ENCODE results near the gene SLC6A1.

The SLC6A1 gene

DNA sequence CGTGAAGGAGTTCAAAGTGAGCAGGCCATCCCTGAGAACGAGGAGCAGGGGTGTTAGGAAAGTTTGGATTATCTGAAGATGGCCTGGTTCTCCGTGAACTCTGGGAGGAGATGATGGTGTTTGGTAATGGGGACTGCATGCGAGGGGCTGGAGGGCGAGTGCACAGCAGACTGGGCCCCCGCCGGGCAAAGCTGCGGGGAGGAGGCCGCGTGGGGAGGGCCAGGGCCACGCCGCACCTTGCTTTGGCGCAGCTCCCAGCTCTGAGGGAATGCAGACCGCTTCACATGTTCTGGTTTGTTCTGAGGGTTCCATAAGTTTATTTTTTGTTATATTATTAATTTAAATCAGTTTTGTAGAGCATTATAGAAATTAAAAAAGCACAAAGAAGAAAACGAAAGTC lies 22.2 kb downstream of the SLC6A1 start:
- H3K4me3 ChIP-seq (ENCODE audit: low read length in 2 of 2), result no peak overlapping the region
- H3K4me1 ChIP-seq (ENCODE audit: control insufficient read depth in 2 of 2, insufficient read depth in 2 of 2, low read length in 2 of 2), result no peaks in the 10 kb centered on the region
- H3K27ac ChIP-seq (ENCODE audit: low read depth in 2 of 2, low read length in 2 of 2), result no peak overlapping the region
- H3K36me3 ChIP-seq (ENCODE audit: control insufficient read depth in 2 of 2, insufficient read depth in 2 of 2, low read length in 2 of 2), result no peaks in the 10 kb centered on the region
- H3K9ac ChIP-seq (ENCODE audit: low read depth in 1 of 2, low read length in 2 of 2), result no peak overlapping the region
- H3K27me3 ChIP-seq (ENCODE audit: control insufficient read depth in 2 of 2, insufficient read depth in 2 of 2, low read length in 2 of 2), result no peaks in the 10 kb centered on the region
- H3K9me3 ChIP-seq (ENCODE audit: control insufficient read depth in 2 of 2, low read length in 2 of 2), result no peaks in the 10 kb centered on the region

DNA sequence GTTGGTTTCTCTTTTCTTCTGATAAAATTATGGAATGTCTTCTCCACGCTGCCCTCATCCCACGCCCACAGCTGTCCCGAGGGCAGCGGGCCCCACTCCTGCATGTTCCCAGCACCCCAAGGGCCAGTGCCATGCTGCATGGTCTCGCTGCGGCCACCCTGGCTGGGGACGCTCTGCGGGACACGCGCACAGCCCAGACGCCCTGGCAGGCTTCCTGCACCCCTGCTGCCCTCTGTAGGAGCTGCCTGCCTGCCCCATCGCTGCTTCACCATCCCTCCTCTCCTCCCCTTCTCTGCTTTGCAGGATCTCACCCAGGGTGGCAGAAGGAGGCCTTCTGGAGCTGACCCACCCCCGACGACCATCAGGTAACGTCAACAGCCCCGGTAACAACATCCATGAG lies 22.8 kb downstream of the SLC6A1 start:
- no peaks in the 10 kb centered on the region for H3K27me3 ChIP-seq (ENCODE audit: control insufficient read depth in 2 of 2, insufficient read depth in 2 of 2, low read length in 2 of 2)
- no peaks in the 10 kb centered on the region for H3K9me3 ChIP-seq (ENCODE audit: control insufficient read depth in 2 of 2, low read length in 2 of 2)
- no peak overlapping the region for H3K9ac ChIP-seq (ENCODE audit: low read depth in 1 of 2, low read length in 2 of 2)
- no peaks in the 10 kb centered on the region for H3K4me1 ChIP-seq (ENCODE audit: control insufficient read depth in 2 of 2, insufficient read depth in 2 of 2, low read length in 2 of 2)
- no peaks in the 10 kb centered on the region for H3K36me3 ChIP-seq (ENCODE audit: control insufficient read depth in 2 of 2, insufficient read depth in 2 of 2, low read length in 2 of 2)
- no peak overlapping the region for H3K4me3 ChIP-seq (ENCODE audit: low read length in 2 of 2)
- no peak overlapping the region for H3K27ac ChIP-seq (ENCODE audit: low read depth in 2 of 2, low read length in 2 of 2)

DNA sequence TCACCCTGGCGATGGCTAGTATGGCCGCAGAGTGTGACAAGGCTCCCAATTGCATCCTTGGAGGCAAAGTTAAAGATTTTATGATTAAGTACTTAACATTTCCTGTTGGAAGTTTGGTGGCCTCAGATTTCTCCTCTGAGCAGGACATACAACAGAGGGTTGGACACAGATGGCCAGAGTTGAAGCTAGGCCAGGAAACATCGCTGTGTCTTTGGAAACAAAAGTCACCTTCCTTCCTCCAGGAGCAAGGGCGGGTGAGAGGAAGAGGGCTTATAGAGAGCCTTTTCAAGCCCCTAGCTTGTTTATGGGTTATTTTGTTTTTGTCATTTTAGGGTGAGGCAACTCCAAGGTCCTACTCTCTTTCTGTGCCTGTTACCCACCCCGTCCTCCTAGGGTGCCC lies 24.2 kb downstream of the SLC6A1 start:
- no peak overlapping the region for H3K4me3 ChIP-seq (ENCODE audit: low read length in 2 of 2)
- no peak overlapping the region for H3K9ac ChIP-seq (ENCODE audit: low read depth in 1 of 2, low read length in 2 of 2)
- no peaks in the 10 kb centered on the region for H3K36me3 ChIP-seq (ENCODE audit: control insufficient read depth in 2 of 2, insufficient read depth in 2 of 2, low read length in 2 of 2)
- H3K4me1 ChIP-seq (ENCODE audit: control insufficient read depth in 2 of 2, insufficient read depth in 2 of 2, low read length in 2 of 2), result no peaks in the 10 kb centered on the region
- H3K27me3 ChIP-seq (ENCODE audit: control insufficient read depth in 2 of 2, insufficient read depth in 2 of 2, low read length in 2 of 2), result no peaks in the 10 kb centered on the region
- no peak overlapping the region for H3K27ac ChIP-seq (ENCODE audit: low read depth in 2 of 2, low read length in 2 of 2)
- no peaks in the 10 kb centered on the region for H3K9me3 ChIP-seq (ENCODE audit: control insufficient read depth in 2 of 2, low read length in 2 of 2)

DNA sequence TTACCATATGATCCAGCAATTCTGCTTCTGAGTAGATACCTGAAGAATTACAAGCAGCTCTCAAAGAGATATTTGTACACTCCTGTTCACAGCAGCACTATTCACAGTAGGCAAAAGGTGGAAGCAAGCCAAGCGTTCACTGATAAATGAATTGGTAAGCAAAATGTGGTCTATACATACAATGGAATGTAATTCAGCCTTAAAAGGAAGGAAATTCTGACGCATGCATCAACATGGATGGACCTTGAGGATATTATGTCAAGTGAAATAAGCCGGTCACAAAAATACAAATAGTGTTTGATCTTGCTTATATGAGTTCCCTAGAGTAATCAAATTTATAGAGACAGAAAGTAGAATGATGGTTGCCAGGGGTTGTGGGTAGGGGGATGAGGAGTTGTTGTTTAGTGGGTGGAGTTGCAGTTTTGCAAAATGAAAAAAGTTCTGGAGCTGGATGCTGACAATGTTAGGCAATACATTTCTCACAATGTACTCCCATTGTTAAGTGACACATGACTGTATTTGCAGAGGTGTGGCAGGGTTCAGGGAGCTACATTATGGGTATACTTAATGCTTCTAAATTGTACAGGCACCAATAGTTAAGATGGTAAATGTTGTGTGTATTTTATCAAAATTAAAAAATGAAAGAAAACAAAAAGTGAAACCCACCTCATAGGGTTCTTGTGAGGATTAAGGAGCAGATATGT lies 26.7 kb downstream of the SLC6A1 start:
- Histone ChIP-seq H3K36me3 (ENCODE audit: control insufficient read depth in 2 of 2, insufficient read depth in 2 of 2, low read length in 2 of 2) (no peaks in the 10 kb centered on the region), H3K4me3 (ENCODE audit: low read length in 2 of 2) (no peak overlapping the region), H3K27ac (ENCODE audit: low read depth in 2 of 2, low read length in 2 of 2) (no peak overlapping the region), H3K9me3 (ENCODE audit: control insufficient read depth in 2 of 2, low read length in 2 of 2) (no peaks in the 10 kb centered on the region), H3K4me1 (ENCODE audit: control insufficient read depth in 2 of 2, insufficient read depth in 2 of 2, low read length in 2 of 2) (no peaks in the 10 kb centered on the region), H3K9ac (ENCODE audit: low read depth in 1 of 2, low read length in 2 of 2) (no peak overlapping the region), H3K27me3 (ENCODE audit: control insufficient read depth in 2 of 2, insufficient read depth in 2 of 2, low read length in 2 of 2) (no peaks in the 10 kb centered on the region)

DNA sequence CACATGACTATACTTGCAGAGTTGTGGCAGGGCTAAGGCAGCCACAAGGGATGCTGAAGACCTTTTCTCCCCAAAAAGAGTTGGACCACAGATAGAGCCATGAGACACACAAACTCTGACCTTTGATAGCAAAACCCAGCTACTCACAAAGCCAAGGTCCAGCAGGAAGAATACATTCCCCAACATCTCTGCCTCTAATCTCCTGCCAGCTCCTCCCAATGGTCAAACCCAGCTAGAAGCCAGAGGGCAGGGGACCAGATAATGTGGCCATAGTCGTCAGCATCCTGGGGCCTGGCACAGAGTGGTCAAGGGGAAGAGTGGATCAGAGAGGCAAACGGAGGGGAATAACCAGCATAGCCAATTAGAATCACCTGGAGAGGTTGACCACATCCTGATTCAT lies 28.2 kb downstream of the SLC6A1 start:
- Histone ChIP-seq H3K36me3 (ENCODE audit: control insufficient read depth in 2 of 2, insufficient read depth in 2 of 2, low read length in 2 of 2) (no peaks in the 10 kb centered on the region), H3K4me3 (ENCODE audit: low read length in 2 of 2) (no peak overlapping the region), H3K4me1 (ENCODE audit: control insufficient read depth in 2 of 2, insufficient read depth in 2 of 2, low read length in 2 of 2) (no peaks in the 10 kb centered on the region), H3K27ac (ENCODE audit: low read depth in 2 of 2, low read length in 2 of 2) (no peak overlapping the region), H3K27me3 (ENCODE audit: control insufficient read depth in 2 of 2, insufficient read depth in 2 of 2, low read length in 2 of 2) (no peaks in the 10 kb centered on the region), H3K9ac (ENCODE audit: low read depth in 1 of 2, low read length in 2 of 2) (no peak overlapping the region), H3K9me3 (ENCODE audit: control insufficient read depth in 2 of 2, low read length in 2 of 2) (no peaks in the 10 kb centered on the region)

DNA sequence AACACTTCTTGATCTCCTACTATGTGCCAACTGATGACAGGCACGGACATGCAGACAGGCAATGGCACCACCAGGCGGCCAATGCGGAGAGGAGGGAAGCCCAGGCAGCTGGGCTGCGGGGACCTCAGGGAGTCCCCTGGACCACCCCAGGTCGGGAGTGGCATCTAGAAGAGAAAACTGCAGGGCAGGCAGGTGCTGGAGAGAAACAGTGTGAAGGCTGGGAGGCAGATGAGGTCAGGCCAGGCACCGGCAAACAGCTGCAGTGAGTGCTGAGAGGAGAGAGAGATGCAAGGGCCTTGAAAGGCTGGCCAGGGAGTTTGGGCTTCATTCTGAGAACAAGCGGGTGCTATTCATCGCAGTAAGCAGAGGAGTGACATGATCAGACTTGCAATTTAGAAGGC lies 29.1 kb downstream of the SLC6A1 start:
- Histone ChIP-seq H3K27me3 (ENCODE audit: control insufficient read depth in 2 of 2, insufficient read depth in 2 of 2, low read length in 2 of 2) (no peaks in the 10 kb centered on the region), H3K4me3 (ENCODE audit: low read length in 2 of 2) (no peak overlapping the region), H3K36me3 (ENCODE audit: control insufficient read depth in 2 of 2, insufficient read depth in 2 of 2, low read length in 2 of 2) (no peaks in the 10 kb centered on the region), H3K9ac (ENCODE audit: low read depth in 1 of 2, low read length in 2 of 2) (no peak overlapping the region), H3K27ac (ENCODE audit: low read depth in 2 of 2, low read length in 2 of 2) (no peak overlapping the region), H3K9me3 (ENCODE audit: control insufficient read depth in 2 of 2, low read length in 2 of 2) (no peaks in the 10 kb centered on the region), H3K4me1 (ENCODE audit: control insufficient read depth in 2 of 2, insufficient read depth in 2 of 2, low read length in 2 of 2) (no peaks in the 10 kb centered on the region)

DNA sequence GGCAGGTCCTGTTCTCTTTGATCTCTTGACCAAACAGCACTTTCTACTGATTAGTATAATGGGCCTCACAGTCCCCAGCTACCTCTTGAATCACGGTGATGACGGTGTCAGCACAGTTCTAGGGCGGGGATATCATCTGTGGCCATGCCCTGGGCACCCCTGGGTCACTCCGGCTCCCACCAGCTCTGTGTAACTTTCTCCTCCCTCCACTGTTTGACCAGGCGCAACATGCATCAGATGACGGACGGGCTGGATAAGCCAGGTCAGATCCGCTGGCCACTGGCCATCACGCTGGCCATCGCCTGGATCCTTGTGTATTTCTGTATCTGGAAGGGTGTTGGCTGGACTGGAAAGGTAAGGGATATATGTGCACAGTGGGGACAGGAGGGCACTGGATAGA lies 29.6 kb downstream of the SLC6A1 start:
- H3K9me3 ChIP-seq (ENCODE audit: control insufficient read depth in 2 of 2, low read length in 2 of 2), result no peaks in the 10 kb centered on the region
- no peaks in the 10 kb centered on the region for H3K27me3 ChIP-seq (ENCODE audit: control insufficient read depth in 2 of 2, insufficient read depth in 2 of 2, low read length in 2 of 2)
- H3K4me1 ChIP-seq (ENCODE audit: control insufficient read depth in 2 of 2, insufficient read depth in 2 of 2, low read length in 2 of 2), result no peaks in the 10 kb centered on the region
- no peak overlapping the region for H3K27ac ChIP-seq (ENCODE audit: low read depth in 2 of 2, low read length in 2 of 2)
- H3K36me3 ChIP-seq (ENCODE audit: control insufficient read depth in 2 of 2, insufficient read depth in 2 of 2, low read length in 2 of 2), result no peaks in the 10 kb centered on the region
- H3K9ac ChIP-seq (ENCODE audit: low read depth in 1 of 2, low read length in 2 of 2), result no peak overlapping the region
- no peak overlapping the region for H3K4me3 ChIP-seq (ENCODE audit: low read length in 2 of 2)

DNA sequence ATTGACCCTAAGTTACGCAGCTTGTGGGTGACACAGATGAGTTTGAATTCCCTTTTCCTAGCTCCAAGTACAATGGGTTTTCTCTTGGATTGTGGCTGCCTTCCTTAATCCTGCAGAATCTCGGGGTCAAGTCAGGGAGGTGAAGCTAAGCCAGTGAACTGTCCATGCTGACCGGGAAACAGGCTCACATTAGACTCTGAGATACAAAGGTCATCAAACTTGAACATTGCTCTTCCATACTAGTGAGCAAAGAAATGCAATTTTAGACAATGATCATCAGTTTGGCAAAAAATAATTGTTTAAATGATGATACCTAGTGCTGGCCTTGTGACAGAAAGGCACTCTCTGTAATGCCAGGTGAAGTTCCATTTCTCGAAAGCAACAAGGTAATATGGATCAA lies 31.6 kb downstream of the SLC6A1 start:
- Histone ChIP-seq H3K27ac (ENCODE audit: low read depth in 2 of 2, low read length in 2 of 2) (no peak overlapping the region), H3K36me3 (ENCODE audit: control insufficient read depth in 2 of 2, insufficient read depth in 2 of 2, low read length in 2 of 2) (no peaks in the 10 kb centered on the region), H3K9me3 (ENCODE audit: control insufficient read depth in 2 of 2, low read length in 2 of 2) (no peaks in the 10 kb centered on the region), H3K9ac (ENCODE audit: low read depth in 1 of 2, low read length in 2 of 2) (no peak overlapping the region), H3K4me1 (ENCODE audit: control insufficient read depth in 2 of 2, insufficient read depth in 2 of 2, low read length in 2 of 2) (no peaks in the 10 kb centered on the region), H3K27me3 (ENCODE audit: control insufficient read depth in 2 of 2, insufficient read depth in 2 of 2, low read length in 2 of 2) (no peaks in the 10 kb centered on the region), H3K4me3 (ENCODE audit: low read length in 2 of 2) (no peak overlapping the region)

DNA sequence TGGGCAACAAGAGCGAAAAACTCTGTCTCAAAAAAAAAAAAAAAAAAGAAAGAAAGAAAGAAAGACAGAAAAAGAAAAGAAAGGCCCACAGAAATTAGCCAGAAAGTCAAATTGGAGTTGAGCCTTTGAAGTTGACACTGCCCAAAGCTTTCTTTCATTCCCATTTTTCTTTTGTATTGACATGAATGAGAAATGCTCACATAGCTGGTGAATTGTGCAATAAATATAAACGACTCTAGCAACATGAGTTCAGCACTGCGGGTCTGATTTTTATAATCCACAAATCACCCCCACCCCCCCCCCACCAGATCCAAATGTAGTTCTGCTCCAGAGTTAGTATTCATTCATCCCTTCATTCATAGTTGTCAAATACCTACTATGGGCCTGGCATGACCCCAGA lies 37.4 kb downstream of the SLC6A1 start:
- no peak overlapping the region for H3K27ac ChIP-seq (ENCODE audit: low read depth in 2 of 2, low read length in 2 of 2)
- no peak overlapping the region for H3K4me3 ChIP-seq (ENCODE audit: low read length in 2 of 2)
- H3K36me3 ChIP-seq (ENCODE audit: control insufficient read depth in 2 of 2, insufficient read depth in 2 of 2, low read length in 2 of 2), result no peaks in the 10 kb centered on the region
- no peak overlapping the region for H3K9ac ChIP-seq (ENCODE audit: low read depth in 1 of 2, low read length in 2 of 2)
- no peaks in the 10 kb centered on the region for H3K9me3 ChIP-seq (ENCODE audit: control insufficient read depth in 2 of 2, low read length in 2 of 2)
- H3K27me3 ChIP-seq (ENCODE audit: control insufficient read depth in 2 of 2, insufficient read depth in 2 of 2, low read length in 2 of 2), result no peaks in the 10 kb centered on the region
- no peaks in the 10 kb centered on the region for H3K4me1 ChIP-seq (ENCODE audit: control insufficient read depth in 2 of 2, insufficient read depth in 2 of 2, low read length in 2 of 2)

DNA sequence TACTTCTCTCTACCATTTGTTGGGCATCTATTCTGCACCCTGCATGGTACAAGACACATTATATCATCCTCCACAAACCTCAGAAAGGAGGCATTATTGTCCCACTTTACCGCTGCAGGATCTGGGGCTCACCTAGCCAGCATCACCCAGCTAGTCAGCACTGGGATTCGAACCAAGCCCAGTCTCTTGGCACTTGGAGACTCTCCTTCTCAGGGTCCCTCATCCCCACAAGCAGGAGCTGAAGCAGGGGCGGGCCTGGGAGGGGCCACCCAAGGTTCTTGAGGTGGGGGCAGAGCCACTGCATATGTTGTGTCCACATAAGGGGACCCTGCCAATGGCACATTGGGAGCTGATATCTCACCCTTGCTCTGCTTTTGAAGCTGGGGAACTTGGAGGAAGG lies 41.3 kb downstream of the SLC6A1 start:
- no peak overlapping the region for H3K9ac ChIP-seq (ENCODE audit: low read depth in 1 of 2, low read length in 2 of 2)
- H3K36me3 ChIP-seq (ENCODE audit: control insufficient read depth in 2 of 2, insufficient read depth in 2 of 2, low read length in 2 of 2), result no peaks in the 10 kb centered on the region
- no peak overlapping the region for H3K4me3 ChIP-seq (ENCODE audit: low read length in 2 of 2)
- no peak overlapping the region for H3K27ac ChIP-seq (ENCODE audit: low read depth in 2 of 2, low read length in 2 of 2)
- H3K4me1 ChIP-seq (ENCODE audit: control insufficient read depth in 2 of 2, insufficient read depth in 2 of 2, low read length in 2 of 2), result no peaks in the 10 kb centered on the region
- no peaks in the 10 kb centered on the region for H3K9me3 ChIP-seq (ENCODE audit: control insufficient read depth in 2 of 2, low read length in 2 of 2)
- peaks cover 0 to 3% of the 10 kb centered on the region in 2 donors for H3K27me3 ChIP-seq (ENCODE audit: control insufficient read depth in 2 of 2, insufficient read depth in 2 of 2, low read length in 2 of 2)
